Measurements from ENCODE around the gene HSPA1A. TPM values are rescaled to one million over a fixed set of nuclear protein-coding genes. Genes with fewer than 3 reads are reported as not detected.
A peak's percentile ranks its signal among the peaks of the same experiment; 100 is the strongest.

The HSPA1A gene
- polyA plus RNA-seq, 3 donors, result 144 to 215 (median 200) TPM

DNA sequence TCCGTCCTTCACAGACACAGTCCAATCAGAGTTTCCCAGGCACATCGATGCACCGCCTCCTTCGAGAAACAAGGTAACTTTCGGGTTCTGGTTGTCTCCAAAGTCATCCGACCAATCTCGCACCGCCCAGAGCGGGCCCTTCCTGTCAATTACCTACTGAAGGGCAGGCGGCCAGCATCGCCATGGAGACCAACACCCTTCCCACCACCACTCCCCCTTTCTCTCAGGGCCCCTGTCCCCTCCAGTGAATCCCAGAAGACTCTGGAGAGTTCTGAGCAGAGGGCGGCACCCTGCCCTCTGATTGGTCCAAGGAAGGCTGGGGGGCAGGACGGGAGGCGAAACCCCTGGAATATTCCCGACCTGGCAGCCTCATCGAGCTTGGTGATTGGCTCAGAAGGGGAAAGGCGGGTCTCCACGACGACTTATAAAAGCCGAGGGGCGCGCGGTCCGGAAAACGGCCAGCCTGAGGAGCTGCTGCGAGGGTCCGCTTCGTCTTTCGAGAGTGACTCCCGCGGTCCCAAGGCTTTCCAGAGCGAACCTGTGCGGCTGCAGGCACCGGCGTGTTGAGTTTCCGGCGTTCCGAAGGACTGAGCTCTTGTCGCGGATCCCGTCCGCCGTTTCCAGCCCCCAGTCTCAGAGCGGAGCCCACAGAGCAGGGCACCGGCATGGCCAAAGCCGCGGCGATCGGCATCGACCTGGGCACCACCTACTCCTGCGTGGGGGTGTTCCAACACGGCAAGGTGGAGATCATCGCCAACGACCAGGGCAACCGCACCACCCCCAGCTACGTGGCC, 12.1 kb downstream of the HSPA1A start, which contains the start of gene HSPA1B:
TSS of gene HSPA1B (plus strand) at position 453 of the 794 bp plus-strand sequence. CDS start at position 666, 213 bp downstream.
- Histone ChIP-seq H3K4me3 (replicated peaks in 1 of 3; ENCODE audit: low read depth in 2 of 3, low read length in 3 of 3) (peak within 1 kb of the TSS; percentile 41 to 86 (median 81)), H3K27me3 (ENCODE audit: control insufficient read depth in 2 of 2, insufficient read depth in 2 of 2, low read length in 2 of 2) (no peaks in the 10 kb centered on the region), H3K4me1 (ENCODE audit: control insufficient read depth in 1 of 2, insufficient read depth in 2 of 2, low read length in 2 of 2) (peaks cover 63 to 70% of the 10 kb centered on the region in 2 donors), H3K4me2 (replicated peaks; ENCODE audit: extremely low read depth, low read length, poor library complexity, severe bottlenecking) (peak within 1 kb of the TSS; percentile 83), H3K79me2 (ENCODE audit: insufficient read depth, low read length) (peaks cover 40% of the 10 kb centered on the region), H3K9me3 (replicated peaks in 1 of 2; ENCODE audit: control insufficient read depth in 1 of 2, insufficient read depth in 1 of 2, low read length in 2 of 2) (no peaks in the 10 kb centered on the region), H2AFZ (ENCODE audit: insufficient read depth, low read depth, low read length, poor library complexity, severe bottlenecking) (peak within 1 kb of the TSS; percentile 82), H3K27ac (ENCODE audit: low read depth in 1 of 2, low read length in 2 of 2) (peak within 1 kb of the TSS; percentile 69 to 82), H3K36me3 (replicated peaks in 1 of 2; ENCODE audit: control insufficient read depth in 1 of 2, insufficient read depth in 2 of 2, low read length in 2 of 2) (no peaks in the 10 kb centered on the region), H3K9ac (ENCODE audit: insufficient read depth, low read length, poor library complexity, severe bottlenecking) (peak within 1 kb of the TSS; percentile 68), H4K20me1 (ENCODE audit: insufficient read depth, low read length) (peaks cover 4% of the 10 kb centered on the region)
- H3K27ac Mint-ChIP-seq, result peak within 1 kb of the TSS; percentile 96 to 99 (median 98)
- peaks cover 56% of the 10 kb centered on the region for H3K4me1 Mint-ChIP-seq
- no peaks in the 10 kb centered on the region for H3K36me3 Mint-ChIP-seq
- DNase-seq, result peak; percentile 90 to 91 (median 91)
- peak within 1 kb of the TSS; percentile 94 to 95 for H3K4me3 Mint-ChIP-seq
- TF ChIP-seq, protein P1, sequence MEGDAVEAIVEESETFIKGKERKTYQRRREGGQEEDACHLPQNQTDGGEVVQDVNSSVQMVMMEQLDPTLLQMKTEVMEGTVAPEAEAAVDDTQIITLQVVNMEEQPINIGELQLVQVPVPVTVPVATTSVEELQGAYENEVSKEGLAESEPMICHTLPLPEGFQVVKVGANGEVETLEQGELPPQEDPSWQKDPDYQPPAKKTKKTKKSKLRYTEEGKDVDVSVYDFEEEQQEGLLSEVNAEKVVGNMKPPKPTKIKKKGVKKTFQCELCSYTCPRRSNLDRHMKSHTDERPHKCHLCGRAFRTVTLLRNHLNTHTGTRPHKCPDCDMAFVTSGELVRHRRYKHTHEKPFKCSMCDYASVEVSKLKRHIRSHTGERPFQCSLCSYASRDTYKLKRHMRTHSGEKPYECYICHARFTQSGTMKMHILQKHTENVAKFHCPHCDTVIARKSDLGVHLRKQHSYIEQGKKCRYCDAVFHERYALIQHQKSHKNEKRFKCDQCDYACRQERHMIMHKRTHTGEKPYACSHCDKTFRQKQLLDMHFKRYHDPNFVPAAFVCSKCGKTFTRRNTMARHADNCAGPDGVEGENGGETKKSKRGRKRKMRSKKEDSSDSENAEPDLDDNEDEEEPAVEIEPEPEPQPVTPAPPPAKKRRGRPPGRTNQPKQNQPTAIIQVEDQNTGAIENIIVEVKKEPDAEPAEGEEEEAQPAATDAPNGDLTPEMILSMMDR (IDR thresholded peaks at IDR 0.05), result no peak
- H3K9me3 Mint-ChIP-seq, result no peaks in the 10 kb centered on the region
- intact Hi-C loops (cut with micrococcal nuclease), result no loop called here
- H3K27me3 Mint-ChIP-seq (ENCODE audit: low read depth in 3 of 3), result no peaks in the 10 kb centered on the region
- under 1% methylated on average over 44 of the region's 56 CpGs for WGBS (ENCODE audit: insufficient coverage)

DNA sequence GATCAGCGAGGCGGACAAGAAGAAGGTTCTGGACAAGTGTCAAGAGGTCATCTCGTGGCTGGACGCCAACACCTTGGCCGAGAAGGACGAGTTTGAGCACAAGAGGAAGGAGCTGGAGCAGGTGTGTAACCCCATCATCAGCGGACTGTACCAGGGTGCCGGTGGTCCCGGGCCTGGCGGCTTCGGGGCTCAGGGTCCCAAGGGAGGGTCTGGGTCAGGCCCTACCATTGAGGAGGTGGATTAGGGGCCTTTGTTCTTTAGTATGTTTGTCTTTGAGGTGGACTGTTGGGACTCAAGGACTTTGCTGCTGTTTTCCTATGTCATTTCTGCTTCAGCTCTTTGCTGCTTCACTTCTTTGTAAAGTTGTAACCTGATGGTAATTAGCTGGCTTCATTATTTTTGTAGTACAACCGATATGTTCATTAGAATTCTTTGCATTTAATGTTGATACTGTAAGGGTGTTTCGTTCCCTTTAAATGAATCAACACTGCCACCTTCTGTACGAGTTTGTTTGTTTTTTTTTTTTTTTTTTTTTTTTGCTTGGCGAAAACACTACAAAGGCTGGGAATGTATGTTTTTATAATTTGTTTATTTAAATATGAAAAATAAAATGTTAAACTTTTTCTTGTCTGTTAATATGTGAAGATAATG, 14.4 kb downstream of the HSPA1A start:
- Mint-ChIP-seq H3K9me3 (no peaks in the 10 kb centered on the region), H3K36me3 (no peaks in the 10 kb centered on the region), H3K27ac (peak overlapping the region; percentile 87 to 95 (median 93)), H3K4me3 (peak overlapping the region; percentile 80 to 96), H3K4me1 (peaks cover 48% of the 10 kb centered on the region), H3K27me3 (ENCODE audit: low read depth in 3 of 3) (no peaks in the 10 kb centered on the region)
- intact Hi-C loops (cut with micrococcal nuclease), result loop anchor here (5.0 to 10.0 kb wide), 4 partner anchors 102 to 285 kb away; partner anchors contain the start of genes DDAH2 (in 2 of the 2), LY6G5C (in 2 of the 2), ATP6V1G2 (in 1 of the 2) and DDX39B (in 1 of the 2)
- Histone ChIP-seq H3K36me3 (replicated peaks in 1 of 2; ENCODE audit: control insufficient read depth in 1 of 2, insufficient read depth in 2 of 2, low read length in 2 of 2) (no peaks in the 10 kb centered on the region), H3K4me3 (replicated peaks in 1 of 3; ENCODE audit: low read depth in 2 of 3, low read length in 3 of 3) (peak overlapping the region; percentile 63 to 88 (median 77)), H4K20me1 (ENCODE audit: insufficient read depth, low read length) (peaks cover 4% of the 10 kb centered on the region), H2AFZ (ENCODE audit: insufficient read depth, low read depth, low read length, poor library complexity, severe bottlenecking) (peak overlapping the region; percentile 29), H3K9ac (ENCODE audit: insufficient read depth, low read length, poor library complexity, severe bottlenecking) (peak overlapping the region; percentile 54), H3K79me2 (ENCODE audit: insufficient read depth, low read length) (peaks cover 52% of the 10 kb centered on the region), H3K4me1 (ENCODE audit: control insufficient read depth in 1 of 2, insufficient read depth in 2 of 2, low read length in 2 of 2) (peaks cover 58 to 67% of the 10 kb centered on the region in 2 donors), H3K9me3 (replicated peaks in 1 of 2; ENCODE audit: control insufficient read depth in 1 of 2, insufficient read depth in 1 of 2, low read length in 2 of 2) (no peaks in the 10 kb centered on the region), H3K27me3 (ENCODE audit: control insufficient read depth in 2 of 2, insufficient read depth in 2 of 2, low read length in 2 of 2) (no peaks in the 10 kb centered on the region), H3K27ac (ENCODE audit: low read depth in 1 of 2, low read length in 2 of 2) (peak overlapping the region in 1 of 2 donors; percentile 76), H3K4me2 (replicated peaks; ENCODE audit: extremely low read depth, low read length, poor library complexity, severe bottlenecking) (peak overlapping the region; percentile 97)
- WGBS (ENCODE audit: insufficient coverage), result 0% methylated on average over 4 of the region's 15 CpGs
- DNase-seq, result peak; percentile 32 to 55 (median 34)
- TF ChIP-seq, protein P1 (IDR thresholded peaks at IDR 0.05), result peak; percentile 78
